OCI-LY1 (cell line): ENCODE results near the gene NRP2.

Source experiments
- H2AFZ ChIP-seq: fragments of 200-600 bp; sonication (generic), shearing (Covaris generic); 2 replicates; pipeline ENCODE4 v1.6.0; 2014; ENCODE audit warnings: antibody characterized with exemption, mild to moderate bottlenecking, low read length
- H3F3A ChIP-seq: fragments of 200-600 bp; sonication (generic), shearing (Covaris generic); 2 replicates; pipeline ENCODE4 v1.6.0; 2014; ENCODE audit warnings: mild to moderate bottlenecking, antibody characterized with exemption, low read length, moderate library complexity; ENCODE audit not compliant: insufficient read depth
- H3K27ac ChIP-seq: fragments of 200-600 bp; sonication (generic); 2 replicates; pipeline ENCODE4 v1.5.1; 2014; ENCODE audit warnings: low read length, mixed run types, mild to moderate bottlenecking, low read depth; ENCODE audit not compliant: poor library complexity, severe bottlenecking
- H3K27me3 ChIP-seq: fragments of 200-600 bp; sonication (generic); 2 replicates; pipeline ENCODE4 v1.6.0; 2014; ENCODE audit warnings: antibody characterized with exemption, mild to moderate bottlenecking, low read length, moderate library complexity; ENCODE audit not compliant: insufficient read depth
- H3K36me3 ChIP-seq: fragments of 200-600 bp; sonication (generic); 2 replicates; pipeline ENCODE4 v1.6.1; 2014; ENCODE audit warnings: mild to moderate bottlenecking, antibody characterized with exemption, low read length, moderate library complexity, mixed read lengths; ENCODE audit not compliant: insufficient read depth
- H3K4me1 ChIP-seq: fragments of 200-600 bp; sonication (generic); 2 replicates; pipeline ENCODE4 v1.5.1; 2014; ENCODE audit warnings: mild to moderate bottlenecking, low read length, moderate library complexity; ENCODE audit not compliant: insufficient read depth, severe bottlenecking
- H3K4me2 ChIP-seq: fragments of 200-600 bp; sonication (generic), shearing (Covaris generic); 2 replicates; pipeline ENCODE4 v1.6.1; 2014; ENCODE audit warnings: low read length
- H3K4me3 ChIP-seq: fragments of 200-600 bp; sonication (generic); 2 replicates; pipeline ENCODE4 v1.5.1; 2014; ENCODE audit warnings: low read length, low read depth, mild to moderate bottlenecking, mixed read lengths; ENCODE audit not compliant: poor library complexity, severe bottlenecking
- H3K79me2 ChIP-seq: fragments of 200-600 bp; shearing (Covaris generic); 2 replicates; pipeline ENCODE4 v1.6.1; 2016; ENCODE audit warnings: mixed run types, low read length, mixed read lengths; ENCODE audit not compliant: insufficient read depth
- H3K9ac ChIP-seq: fragments of 200-600 bp; sonication (generic), shearing (Covaris generic); 2 replicates; pipeline ENCODE4 v1.6.1; 2014; ENCODE audit warnings: mild to moderate bottlenecking, low read length, mixed read lengths
- H3K9me2 ChIP-seq: fragments of 200-600 bp; sonication (generic), shearing (Covaris generic); 2 replicates; pipeline ENCODE4 v1.6.1; 2014; ENCODE audit warnings: low read depth, mild to moderate bottlenecking, low read length, mixed read lengths
- H3K9me3 ChIP-seq: fragments of 200-600 bp; shearing (Covaris generic); 2 replicates; pipeline ENCODE4 v1.6.1; 2014; ENCODE audit warnings: low read length, mixed read lengths
- H4K20me1 ChIP-seq: fragments of 200-600 bp; sonication (generic), shearing (Covaris generic); 2 replicates; pipeline ENCODE4 v1.6.0; 2016; ENCODE audit warnings: mild to moderate bottlenecking, low read length; ENCODE audit not compliant: insufficient read depth
- CTCF ChIP-seq: fragments of 200-600 bp; sonication (generic), shearing (Covaris generic); IDR thresholded peaks from 2 replicates; pipeline ENCODE4 v1.5.1; 2017; ENCODE audit warnings: mild to moderate bottlenecking, antibody characterized with exemption, low read length, moderate library complexity, mixed read lengths
- EZH2 ChIP-seq: fragments of 200-600 bp; sonication (generic), shearing (Covaris generic); IDR thresholded peaks from 2 replicates; pipeline ENCODE4 v1.8.0; 2017; ENCODE audit warnings: borderline replicate concordance, mixed run types, mild to moderate bottlenecking, antibody characterized with exemption, low read length, moderate library complexity, mixed read lengths

Gene NRP2

GRCh38 chr2:205713086-205713485, 30.8 kb downstream of the NRP2 start:
- H3K4me1 ChIP-seq = peaks cover 45% of the 10 kb centered on the region
- no peak overlapping the region for H3K9ac ChIP-seq
- no peak overlapping the region for H3K4me3 ChIP-seq
- H3K27me3 ChIP-seq = no peaks in the 10 kb centered on the region
- H3K79me2 ChIP-seq = no peaks in the 10 kb centered on the region
- no peaks in the 10 kb centered on the region for H3K9me3 ChIP-seq
- H4K20me1 ChIP-seq = no peaks in the 10 kb centered on the region
- no peak overlapping the region for H3K27ac ChIP-seq
- TF ChIP-seq CTCF = no peak
- no peak for TF ChIP-seq EZH2
- no peaks in the 10 kb centered on the region; the same call in 1 of the 2 replicates for H3K36me3 ChIP-seq
- H3F3A ChIP-seq = no peaks in the 10 kb centered on the region
- H3K4me2 ChIP-seq = no peak overlapping the region
- H2AFZ ChIP-seq = no peak overlapping the region
- no peaks in the 10 kb centered on the region for H3K9me2 ChIP-seq

GRCh38 chr2:205714058-205714776, 31.9 kb downstream of the NRP2 start:
- Histone ChIP-seq H2AFZ (no peak overlapping the region), H3K4me2 (no peak overlapping the region), H3F3A (no peaks in the 10 kb centered on the region), H3K4me3 (no peak overlapping the region), H3K36me3 (no peaks in the 10 kb centered on the region; the same call in 1 of the 2 replicates), H3K27ac (no peak overlapping the region), H3K27me3 (no peaks in the 10 kb centered on the region), H3K9me3 (no peaks in the 10 kb centered on the region), H3K4me1 (peaks cover 34% of the 10 kb centered on the region), H3K9ac (no peak overlapping the region), H3K79me2 (no peaks in the 10 kb centered on the region), H4K20me1 (no peaks in the 10 kb centered on the region), H3K9me2 (no peaks in the 10 kb centered on the region)
- TF ChIP-seq EZH2 (no peak), CTCF (no peak)

- H3K79me2 ChIP-seq = no peaks in the 10 kb centered on the region
- no peaks in the 10 kb centered on the region for H3K9me2 ChIP-seq
- peaks cover 30% of the 10 kb centered on the region for H3K4me1 ChIP-seq
- no peaks in the 10 kb centered on the region for H3K27me3 ChIP-seq
- no peaks in the 10 kb centered on the region; the same call in 1 of the 2 replicates for H3K36me3 ChIP-seq
- no peak overlapping the region for H3K27ac ChIP-seq
- no peaks in the 10 kb centered on the region for H3F3A ChIP-seq
- no peak overlapping the region for H3K4me2 ChIP-seq
- no peak overlapping the region for H2AFZ ChIP-seq
- H3K9me3 ChIP-seq = no peaks in the 10 kb centered on the region
- TF ChIP-seq CTCF = no peak
- no peak for TF ChIP-seq EZH2
- H4K20me1 ChIP-seq = no peaks in the 10 kb centered on the region
- no peak overlapping the region for H3K4me3 ChIP-seq
- H3K9ac ChIP-seq = no peak overlapping the region
Measured at GRCh38 chr2:205714789-205715720, 32.8 kb downstream of the NRP2 start.
